Astrocyte (in vitro differentiated cells and primary cell): ENCODE results near the gene MKRN2OS.

ENCODE experiments used
- CTCF ChIP-seq: IDR thresholded peaks from 2 replicates; pipeline ENCODE4 v1.5.1; 2011; ENCODE audit warnings: low read depth, mild to moderate bottlenecking, inconsistent platforms, low read length, moderate library complexity; ENCODE audit not compliant: insufficient read depth
- EZH2 ChIP-seq: IDR thresholded peaks from 2 replicates; pipeline ENCODE4 v1.6.1; 2012; ENCODE audit warnings: mild to moderate bottlenecking, low read length, inconsistent platforms; ENCODE audit not compliant: insufficient read depth

GRCh38 chr3:12521010-12521409, 24.3 kb downstream of the MKRN2OS start:
- TF ChIP-seq CTCF = no peak
- TF ChIP-seq EZH2 = no peak
